GM18861 (cell line): Measurements from ENCODE around the gene ARID1B.
A peak's percentile ranks its signal among the peaks of the same experiment; 100 is the strongest.

Experiments used
- ATAC-seq: cut with Tn5 transposase; IDR thresholded peaks from one replicate; pipeline ENCODE4 v1.9.1; 2021; ENCODE audit not compliant: unreplicated experiment

The ARID1B gene

GRCh38 chr6:156773935-156774852 lies 3.0 kb upstream of the ARID1B start:
- no peak for ATAC-seq

- ATAC-seq: no peak
Measured at GRCh38 chr6:156774863-156775405, 2.2 kb upstream of the ARID1B start.

- no peak for ATAC-seq
Measured at GRCh38 chr6:156775717-156776116, 1.5 kb upstream of the ARID1B start.

- ATAC-seq: no peak
Measured at GRCh38 chr6:156776470-156776839, 723 bp upstream of the ARID1B start.

- ATAC-seq: peak; percentile 7
Measured at GRCh38 chr6:156777577-156778453, 637 bp downstream of the ARID1B start.

- no peak for ATAC-seq
Measured at GRCh38 chr6:156778454-156779205, 1.5 kb downstream of the ARID1B start.

DNA sequence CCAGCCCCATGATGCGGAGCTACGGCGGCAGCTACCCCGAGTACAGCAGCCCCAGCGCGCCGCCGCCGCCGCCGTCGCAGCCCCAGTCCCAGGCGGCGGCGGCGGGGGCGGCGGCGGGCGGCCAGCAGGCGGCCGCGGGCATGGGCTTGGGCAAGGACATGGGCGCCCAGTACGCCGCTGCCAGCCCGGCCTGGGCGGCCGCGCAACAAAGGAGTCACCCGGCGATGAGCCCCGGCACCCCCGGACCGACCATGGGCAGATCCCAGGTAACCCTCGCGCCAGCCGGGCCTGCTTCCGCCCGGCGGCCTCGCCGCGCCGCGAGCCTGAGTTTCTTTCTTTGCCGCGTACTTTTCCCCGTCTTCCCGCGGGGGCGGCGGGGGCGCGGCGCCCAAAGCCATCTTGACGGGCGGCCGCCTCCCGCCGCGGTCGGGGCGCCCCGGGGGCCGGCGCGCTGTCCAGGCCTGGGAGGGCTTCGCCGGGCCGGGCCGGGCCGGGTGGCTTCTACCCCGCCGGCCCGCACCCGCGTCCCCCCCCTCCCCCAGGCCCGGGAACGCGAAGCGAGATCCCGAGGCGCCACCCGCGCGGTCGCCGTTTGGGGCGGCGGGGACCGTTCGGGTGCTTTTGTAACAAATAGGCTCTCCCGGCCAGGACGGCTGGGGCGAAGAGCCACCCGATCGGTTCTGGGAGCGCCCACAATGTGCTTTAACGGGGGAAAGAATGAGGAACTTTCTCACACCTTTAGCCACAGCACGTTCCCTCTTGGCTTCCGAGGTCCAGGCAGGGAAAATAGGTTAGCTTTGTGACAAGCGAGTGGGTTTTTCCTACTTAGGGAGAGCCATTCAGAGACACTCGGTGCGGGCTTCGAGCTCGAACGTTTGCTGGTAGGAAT lies 2.3 kb downstream of the ARID1B start:
- no peak for ATAC-seq

GRCh38 chr6:156780102-156780641 lies 3.0 kb downstream of the ARID1B start:
- ATAC-seq: peak; percentile 53

GRCh38 chr6:156780962-156781853 lies 4.0 kb downstream of the ARID1B start:
- no peak for ATAC-seq

DNA sequence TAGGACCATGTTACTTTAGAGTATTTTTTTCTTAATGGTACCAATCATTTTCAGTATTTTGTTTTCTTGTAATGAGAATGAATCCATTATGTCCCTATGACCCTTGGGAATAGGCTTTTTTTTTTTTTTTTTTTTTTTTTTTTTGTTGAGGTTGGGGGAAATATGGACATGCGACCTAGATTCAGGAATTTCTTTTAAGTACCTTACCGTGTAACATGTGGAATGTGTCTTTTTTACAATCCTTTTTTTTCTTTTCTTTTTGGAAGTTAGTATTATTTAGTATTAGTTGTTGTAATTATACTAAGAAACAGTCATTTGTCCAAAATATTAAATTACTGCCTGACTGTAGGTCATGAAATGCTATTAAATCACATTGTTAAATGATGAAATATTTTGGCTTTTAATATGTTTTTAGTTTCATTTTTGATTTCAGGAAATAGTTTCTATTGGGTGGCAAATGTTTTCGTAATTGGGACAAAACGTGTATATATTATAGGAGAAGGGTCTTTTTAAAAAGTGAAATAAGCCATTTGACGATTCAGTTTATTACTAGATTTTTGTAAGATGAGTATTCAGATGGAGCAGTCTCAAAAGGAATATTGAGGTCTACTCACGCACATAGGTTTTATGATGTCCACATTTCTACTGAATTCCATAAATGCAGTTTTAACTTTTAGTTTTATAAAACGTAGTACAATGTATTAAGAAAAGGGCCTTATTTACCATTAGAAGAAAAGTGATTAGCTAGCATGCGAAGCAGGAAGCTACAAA lies 4.9 kb downstream of the ARID1B start:
- ATAC-seq: no peak

- no peak for ATAC-seq
Measured at GRCh38 chr6:156782691-156783320, 5.6 kb downstream of the ARID1B start.

GRCh38 chr6:156783958-156784357 lies 6.8 kb downstream of the ARID1B start:
- ATAC-seq: no peak

DNA sequence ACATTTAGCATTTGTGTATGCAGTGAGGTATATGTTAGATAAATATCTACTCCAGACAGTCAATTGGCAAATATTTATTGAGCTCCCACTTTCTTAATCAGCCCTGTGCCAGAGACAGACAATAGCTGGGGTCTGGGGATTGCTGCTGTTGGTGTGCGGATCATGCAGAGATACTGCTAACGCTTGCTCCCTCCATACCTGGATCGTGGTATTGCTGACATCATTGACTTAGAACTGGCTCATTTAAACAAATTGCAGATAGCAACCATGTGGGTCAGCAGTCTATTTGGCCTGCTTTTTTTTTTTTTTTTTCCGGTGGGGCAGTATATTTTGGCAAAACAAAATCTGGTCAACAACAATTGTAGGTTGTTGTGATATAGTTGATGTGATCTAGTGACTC lies 9.5 kb downstream of the ARID1B start:
- ATAC-seq: no peak

- no peak for ATAC-seq
Measured at GRCh38 chr6:156787569-156788492, 10.7 kb downstream of the ARID1B start.

- no peak for ATAC-seq
Measured at GRCh38 chr6:156789081-156789943, 12.1 kb downstream of the ARID1B start.
